ENCODE data around the gene KRTAP10-8. TPM values are rescaled to one million over a fixed set of nuclear protein-coding genes. Genes with fewer than 3 reads are reported as not detected.
"Not testable (repeated sequence)": the region's sequence is repeated elsewhere in the genome, so short reads cannot be mapped to it uniquely, and the experiment has no call there.

Gene KRTAP10-8
- total RNA-seq, 1 donor from 2014 or later, result not detected

- intact Hi-C loops (cut with micrococcal nuclease), result no loop called here
These were observed 5.2 kb downstream of the KRTAP10-8 start for GRCh38 chr21:44617071-44617501.

- intact Hi-C loops (cut with micrococcal nuclease), result loop anchor here (2.0 kb wide), 1 partner anchor 38 kb away; the partner anchor contains the start of gene KRTAP12-3
These were observed 6.6 kb downstream of the KRTAP10-8 start for GRCh38 chr21:44618504-44618903.

- intact Hi-C loops (cut with micrococcal nuclease), result loop anchor here (2.0 kb wide), 1 partner anchor 38 kb away; the partner anchor contains the start of gene KRTAP12-3
These were observed 7.0 kb downstream of the KRTAP10-8 start for GRCh38 chr21:44618909-44619308.

GRCh38 chr21:44619886-44620285 lies 8.0 kb downstream of the KRTAP10-8 start:
- intact Hi-C loops (cut with micrococcal nuclease), result loop anchor here (2.0 kb wide), 1 partner anchor 37 kb away; the partner anchor contains the start of gene KRTAP12-3

- intact Hi-C loops (cut with micrococcal nuclease), result no loop called here
These were observed 11.7 kb downstream of the KRTAP10-8 start for GRCh38 chr21:44623575-44623974.

- intact Hi-C loops (cut with micrococcal nuclease), result no loop called here
These were observed 13.9 kb downstream of the KRTAP10-8 start for GRCh38 chr21:44625756-44626155.

- intact Hi-C loops (cut with micrococcal nuclease), result no loop called here
These were observed 14.4 kb downstream of the KRTAP10-8 start for GRCh38 chr21:44626262-44626661.

- intact Hi-C loops (cut with micrococcal nuclease), result no loop called here
These were observed 14.8 kb downstream of the KRTAP10-8 start, which contains the start of gene KRTAP10-9 for GRCh38 chr21:44626673-44627143. Gene KRTAP10-9 (plus strand): TSS chr21:44627093. CDS start chr21:44627172, 79 bp downstream.

GRCh38 chr21:44627181-44627822 lies 15.4 kb downstream of the KRTAP10-8 start:
- intact Hi-C loops (cut with micrococcal nuclease), result not testable (repeated sequence)

- intact Hi-C loops (cut with micrococcal nuclease), result not testable (repeated sequence)
These were observed 16.0 kb downstream of the KRTAP10-8 start for GRCh38 chr21:44627831-44628233.

- intact Hi-C loops (cut with micrococcal nuclease), result no loop called here
These were observed 17.0 kb downstream of the KRTAP10-8 start for GRCh38 chr21:44628707-44629391.

- intact Hi-C loops (cut with micrococcal nuclease), result no loop called here
These were observed 18.6 kb downstream of the KRTAP10-8 start for GRCh38 chr21:44630440-44630839.

- intact Hi-C loops (cut with micrococcal nuclease), result no loop called here
These were observed 20.2 kb downstream of the KRTAP10-8 start for GRCh38 chr21:44632067-44632466.

GRCh38 chr21:44636209-44637017 lies 24.5 kb downstream of the KRTAP10-8 start:
- intact Hi-C loops (cut with micrococcal nuclease), result no loop called here

- intact Hi-C loops (cut with micrococcal nuclease), result no loop called here
These were observed 25.4 kb downstream of the KRTAP10-8 start, which contains the start of gene KRTAP10-10 for GRCh38 chr21:44637018-44637850. Gene KRTAP10-10 (plus strand): TSS chr21:44637356. CDS start chr21:44637418, 62 bp downstream.

GRCh38 chr21:44637851-44638348 lies 26.0 kb downstream of the KRTAP10-8 start:
- intact Hi-C loops (cut with micrococcal nuclease), result not testable (repeated sequence)

GRCh38 chr21:44638506-44639330 lies 26.8 kb downstream of the KRTAP10-8 start:
- intact Hi-C loops (cut with micrococcal nuclease), result not testable (repeated sequence)

GRCh38 chr21:44639331-44639655 lies 27.4 kb downstream of the KRTAP10-8 start:
- intact Hi-C loops (cut with micrococcal nuclease), result no loop called here

GRCh38 chr21:44640761-44641160 lies 28.9 kb downstream of the KRTAP10-8 start:
- intact Hi-C loops (cut with micrococcal nuclease), result no loop called here

All from T-helper 2 cell treated with Interferon-gamma antibody and Interleukin-4, amounts not matched to agents 100 ng/mL and 5 ng/mL, for 36 hours (primary cell).